ENCODE measurements around the gene JPH4. TPM values are rescaled to one million over a fixed set of nuclear protein-coding genes. Genes with fewer than 3 reads are reported as not detected.

The JPH4 gene
- polyA plus RNA-seq, 1 donor (not counting 4 experiments of a cell fraction or from before 2014, with no cell fraction given), result 0.01 TPM

DNA sequence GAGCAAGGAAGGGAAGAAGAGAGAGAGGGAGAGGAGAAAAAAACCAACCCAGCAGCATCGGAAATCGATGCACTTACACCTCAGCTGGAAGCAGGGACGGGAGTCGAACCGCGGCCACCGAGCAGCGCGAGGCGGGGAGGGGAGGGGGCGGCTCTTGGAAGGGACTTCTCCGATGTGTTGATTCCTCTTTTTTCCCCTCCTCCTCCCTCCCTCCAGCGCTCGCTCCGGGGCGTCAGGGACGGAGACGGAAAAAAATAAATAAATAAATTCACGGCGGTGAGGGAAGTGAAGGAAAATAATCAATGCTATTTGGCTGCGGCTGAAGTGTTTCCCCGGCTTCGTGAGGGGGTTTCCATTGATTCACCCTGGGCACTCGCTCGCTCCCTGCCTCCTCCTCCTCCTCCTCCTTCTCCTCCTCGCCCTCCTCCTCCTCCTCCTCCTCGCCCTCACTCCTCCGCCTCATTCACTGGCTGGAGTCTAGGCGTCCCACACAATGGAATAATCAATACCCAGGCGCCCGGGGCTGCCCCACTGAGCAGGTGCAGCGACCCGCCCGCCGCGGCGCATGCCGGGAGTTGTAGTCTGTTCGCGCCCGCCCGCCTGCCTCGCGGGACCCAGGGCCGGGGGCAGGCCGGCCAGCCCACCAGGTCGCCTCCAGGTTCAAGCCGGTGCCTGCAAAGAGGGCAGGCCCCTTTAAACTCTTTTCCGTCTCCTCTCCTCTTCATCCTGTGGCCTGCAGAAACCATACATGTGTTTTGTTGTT, 27.1 kb downstream of the JPH4 start, which contains the start of gene ZFHX2:
ZFHX2 (minus strand) TSS at position 500 of the 763 bp plus-strand sequence. CDS start 16,440 bp downstream, outside the sequence.
- Histone ChIP-seq H3K27ac (ENCODE audit: control insufficient read depth, insufficient read depth, low read length) (peak within 1 kb of the TSS; percentile 28), H3K9me1 (ENCODE audit: control insufficient read depth, extremely low read depth, insufficient read depth, low read length) (no peaks in the 10 kb centered on the region), H2AFZ (ENCODE audit: control insufficient read depth, low read length) (peak within 1 kb of the TSS; percentile 94), H3K79me2 (ENCODE audit: control insufficient read depth, insufficient read depth, low read length) (peaks cover 3% of the 10 kb centered on the region), H3K9ac (ENCODE audit: control insufficient read depth, extremely low read depth, insufficient read depth, low read length) (peak within 1 kb of the TSS; percentile 64), H3K36me3 (ENCODE audit: control insufficient read depth in 2 of 2, extremely low read depth in 1 of 2, insufficient read depth in 2 of 2, low read length in 2 of 2) (no peaks in the 10 kb centered on the region), H3K27me3 (ENCODE audit: control insufficient read depth, extremely low read depth, insufficient read depth, low read length) (peaks cover 15% of the 10 kb centered on the region), H3K4me2 (ENCODE audit: control insufficient read depth, extremely low read depth, insufficient read depth, low read depth, low read length) (peak within 1 kb of the TSS; percentile 92), H4K20me1 (ENCODE audit: control insufficient read depth, extremely low read depth, insufficient read depth, low read length) (no peaks in the 10 kb centered on the region), H3K9me3 (ENCODE audit: control insufficient read depth, low read depth, low read length) (no peaks in the 10 kb centered on the region), H3K4me3 (ENCODE audit: control insufficient read depth in 2 of 3, extremely low read depth in 1 of 3, insufficient read depth in 2 of 3, low read depth in 1 of 3, low read length in 3 of 3) (peak within 1 kb of the TSS; percentile 62 to 76 (median 71)), H3K4me1 (ENCODE audit: control insufficient read depth, extremely low read depth, insufficient read depth, low read length) (peaks cover 3% of the 10 kb centered on the region)
- dilution Hi-C loops (cut with MboI; ENCODE audit: extremely low pct_ligation_motif_present, low sequenced_read_pairs), result no loop called here
- DNase-seq (ENCODE audit: low read depth, low spot score) (no peak), FAIRE-seq (no peak)
- TF ChIP-seq CTCF (optimal IDR thresholded peaks at IDR 0.05 in 1 of 3, IDR thresholded peaks at IDR 0.05 in 1 of 3, conservative IDR thresholded peaks at IDR 0.05 in 1 of 3; ENCODE audit: extremely low read depth in 1 of 3, insufficient read depth in 2 of 3, low read length in 3 of 3) (no peak), EZH2 (IDR thresholded peaks at IDR 0.05; ENCODE audit: low read length) (no peak)

DNA sequence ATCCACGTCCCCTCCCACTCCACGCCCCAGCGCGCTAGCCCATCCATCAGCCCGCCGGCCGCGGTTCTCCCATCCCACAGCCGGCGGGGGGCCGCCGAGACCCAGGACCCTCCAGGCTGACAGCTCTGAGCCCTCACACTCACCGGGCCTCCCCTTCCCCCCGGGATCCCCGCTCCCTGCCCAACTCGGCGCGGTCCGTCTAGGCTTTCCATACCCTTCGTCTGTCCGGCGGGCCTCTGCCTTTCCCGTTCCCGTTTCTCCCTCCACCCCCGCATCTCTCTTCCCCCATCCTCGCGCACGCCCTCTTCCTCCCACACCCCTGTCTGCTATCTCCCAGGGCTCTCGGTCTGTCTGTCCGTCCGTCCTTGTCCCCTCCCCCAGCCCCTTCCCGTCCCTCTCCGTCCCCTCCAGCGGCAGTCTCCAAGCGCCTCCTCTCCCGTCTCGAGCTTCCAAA, 27.8 kb downstream of the JPH4 start:
- Histone ChIP-seq H3K4me2 (ENCODE audit: control insufficient read depth, extremely low read depth, insufficient read depth, low read depth, low read length) (peak overlapping the region; percentile 92), H3K4me1 (ENCODE audit: control insufficient read depth, extremely low read depth, insufficient read depth, low read length) (peaks cover 3% of the 10 kb centered on the region), H3K9ac (ENCODE audit: control insufficient read depth, extremely low read depth, insufficient read depth, low read length) (peak overlapping the region; percentile 64), H3K4me3 (ENCODE audit: control insufficient read depth in 2 of 3, extremely low read depth in 1 of 3, insufficient read depth in 2 of 3, low read depth in 1 of 3, low read length in 3 of 3) (peak overlapping the region; percentile 62 to 76 (median 71)), H3K9me3 (ENCODE audit: control insufficient read depth, low read depth, low read length) (no peaks in the 10 kb centered on the region), H3K79me2 (ENCODE audit: control insufficient read depth, insufficient read depth, low read length) (no peaks in the 10 kb centered on the region), H3K27me3 (ENCODE audit: control insufficient read depth, extremely low read depth, insufficient read depth, low read length) (peaks cover 15% of the 10 kb centered on the region), H3K27ac (ENCODE audit: control insufficient read depth, insufficient read depth, low read length) (no peak overlapping the region), H3K36me3 (ENCODE audit: control insufficient read depth in 2 of 2, extremely low read depth in 1 of 2, insufficient read depth in 2 of 2, low read length in 2 of 2) (no peaks in the 10 kb centered on the region), H2AFZ (ENCODE audit: control insufficient read depth, low read length) (peak overlapping the region; percentile 72), H3K9me1 (ENCODE audit: control insufficient read depth, extremely low read depth, insufficient read depth, low read length) (no peaks in the 10 kb centered on the region), H4K20me1 (ENCODE audit: control insufficient read depth, extremely low read depth, insufficient read depth, low read length) (no peaks in the 10 kb centered on the region)
- FAIRE-seq (no peak), DNase-seq (ENCODE audit: low read depth, low spot score) (no peak)
- TF ChIP-seq CTCF (optimal IDR thresholded peaks at IDR 0.05 in 1 of 3, IDR thresholded peaks at IDR 0.05 in 1 of 3, conservative IDR thresholded peaks at IDR 0.05 in 1 of 3; ENCODE audit: extremely low read depth in 1 of 3, insufficient read depth in 2 of 3, low read length in 3 of 3) (no peak), EZH2 (IDR thresholded peaks at IDR 0.05; ENCODE audit: low read length) (no peak)
- dilution Hi-C loops (cut with MboI; ENCODE audit: extremely low pct_ligation_motif_present, low sequenced_read_pairs), result no loop called here

Data from keratinocyte (primary cell).